ENCODE data around the gene HSBP1. TPM values are rescaled to one million over a fixed set of nuclear protein-coding genes. Genes with fewer than 3 reads are reported as not detected.

Gene HSBP1
- total and polyA plus RNA-seq, 9 of the 15 experiments (the other 6 are each of a cell fraction or from before 2014, with no cell fraction given), result 84.9 to 677 (median 204) TPM

GRCh38 chr16:83835586-83836566 lies 28.1 kb downstream of the HSBP1 start (continued):
- TF ChIP-seq JUN (IDR thresholded peaks at IDR 0.05; ENCODE audit: borderline replicate concordance, low read depth, low read length) (peak; percentile 84), JUN (CRISPR knock-in tag; IDR thresholded peaks at IDR 0.05; ENCODE audit: borderline replicate concordance) (no peak), ETV1 (tag; conservative IDR thresholded peaks at IDR 0.05; ENCODE audit: low read depth) (peak; percentile 48; the same call in 1 of the 2 replicates), FOXP4 (CRISPR knock-in tag; IDR thresholded peaks at IDR 0.05; ENCODE audit: borderline replicate concordance) (no peak), SUPT5H (IDR thresholded peaks at IDR 0.05) (no peak), ILK (tag; IDR thresholded peaks at IDR 0.05; ENCODE audit: borderline replicate concordance, low read depth) (no peak), ZNF143 (CRISPR knock-in tag; IDR thresholded peaks at IDR 0.05) (no peak), POLR2B (IDR thresholded peaks at IDR 0.05; ENCODE audit: low read depth, partially characterized antibody) (no peak), POLR2G (IDR thresholded peaks at IDR 0.05; ENCODE audit: low read depth, low read length) (no peak), HINFP (tag; conservative IDR thresholded peaks at IDR 0.05; ENCODE audit: low read depth) (no peak), PCBP1 (IDR thresholded peaks at IDR 0.05; ENCODE audit: low read depth, low read length, poor library complexity, severe bottlenecking) (no peak), KLF1 (tag; IDR thresholded peaks at IDR 0.05) (no peak), FOXK2 (conservative IDR thresholded peaks at IDR 0.05 in 1 of 2, IDR thresholded peaks at IDR 0.05 in 1 of 2; ENCODE audit: low read depth in 2 of 2) (peak; percentile 92 to 95), RBM34 (IDR thresholded peaks at IDR 0.05; ENCODE audit: borderline replicate concordance, insufficient read depth, low read length) (no peak), BACH1 (tag; IDR thresholded peaks at IDR 0.05) (peak; percentile 98)
- TF ChIP-seq, protein P1, sequence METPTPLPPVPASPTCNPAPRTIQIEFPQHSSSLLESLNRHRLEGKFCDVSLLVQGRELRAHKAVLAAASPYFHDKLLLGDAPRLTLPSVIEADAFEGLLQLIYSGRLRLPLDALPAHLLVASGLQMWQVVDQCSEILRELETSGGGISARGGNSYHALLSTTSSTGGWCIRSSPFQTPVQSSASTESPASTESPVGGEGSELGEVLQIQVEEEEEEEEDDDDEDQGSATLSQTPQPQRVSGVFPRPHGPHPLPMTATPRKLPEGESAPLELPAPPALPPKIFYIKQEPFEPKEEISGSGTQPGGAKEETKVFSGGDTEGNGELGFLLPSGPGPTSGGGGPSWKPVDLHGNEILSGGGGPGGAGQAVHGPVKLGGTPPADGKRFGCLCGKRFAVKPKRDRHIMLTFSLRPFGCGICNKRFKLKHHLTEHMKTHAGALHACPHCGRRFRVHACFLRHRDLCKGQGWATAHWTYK (CRISPR knock-in tag; IDR thresholded peaks at IDR 0.05), result no peak
- TF ChIP-seq, protein P2, sequence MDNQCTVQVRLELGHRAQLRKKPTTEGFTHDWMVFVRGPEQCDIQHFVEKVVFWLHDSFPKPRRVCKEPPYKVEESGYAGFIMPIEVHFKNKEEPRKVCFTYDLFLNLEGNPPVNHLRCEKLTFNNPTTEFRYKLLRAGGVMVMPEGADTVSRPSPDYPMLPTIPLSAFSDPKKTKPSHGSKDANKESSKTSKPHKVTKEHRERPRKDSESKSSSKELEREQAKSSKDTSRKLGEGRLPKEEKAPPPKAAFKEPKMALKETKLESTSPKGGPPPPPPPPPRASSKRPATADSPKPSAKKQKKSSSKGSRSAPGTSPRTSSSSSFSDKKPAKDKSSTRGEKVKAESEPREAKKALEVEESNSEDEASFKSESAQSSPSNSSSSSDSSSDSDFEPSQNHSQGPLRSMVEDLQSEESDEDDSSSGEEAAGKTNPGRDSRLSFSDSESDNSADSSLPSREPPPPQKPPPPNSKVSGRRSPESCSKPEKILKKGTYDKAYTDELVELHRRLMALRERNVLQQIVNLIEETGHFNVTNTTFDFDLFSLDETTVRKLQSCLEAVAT (IDR thresholded peaks at IDR 0.05), result no peak
- TF ChIP-seq, protein P3, sequence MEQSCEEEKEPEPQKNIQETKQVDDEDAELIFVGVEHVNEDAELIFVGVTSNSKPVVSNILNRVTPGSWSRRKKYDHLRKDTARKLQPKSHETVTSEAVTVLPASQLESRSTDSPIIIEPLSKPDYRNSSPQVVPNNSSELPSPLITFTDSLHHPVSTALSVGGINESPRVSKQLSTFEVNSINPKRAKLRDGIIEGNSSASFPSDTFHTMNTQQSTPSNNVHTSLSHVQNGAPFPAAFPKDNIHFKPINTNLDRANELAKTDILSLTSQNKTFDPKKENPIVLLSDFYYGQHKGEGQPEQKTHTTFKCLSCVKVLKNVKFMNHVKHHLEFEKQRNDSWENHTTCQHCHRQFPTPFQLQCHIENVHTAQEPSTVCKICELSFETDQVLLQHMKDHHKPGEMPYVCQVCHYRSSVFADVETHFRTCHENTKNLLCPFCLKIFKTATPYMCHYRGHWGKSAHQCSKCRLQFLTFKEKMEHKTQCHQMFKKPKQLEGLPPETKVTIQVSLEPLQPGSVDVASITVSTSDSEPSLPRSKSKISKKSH (CRISPR knock-in tag; IDR thresholded peaks at IDR 0.05), result no peak

Measured in K562 (cell line).